Esophagus squamous epithelium (tissue), 4 donors: ENCODE data around the gene FOXD4L6. TPM values are rescaled to one million over a fixed set of nuclear protein-coding genes. Genes with fewer than 3 reads are reported as not detected.

ENCODE experiments used
- total RNA-seq, 4 donors: library from RNA; depleted of rRNA; stranded (reverse); fragments of >200 nt; gene quantifications; one replicate each; pipeline ENCODE4 v1.1.0, GENCODE V29; 2016

Gene FOXD4L6
- total RNA-seq, 4 donors from 2014 or later, result 0.38 TPM; not detected in 3

Other genes with a start within 250 kb of the FOXD4L6 start
- 10 to 100 TPM in 2 of 4 donors, 1 to 10 TPM in 2; 3.6 to 16.5 (median 10.7) TPM for gene ZNG1F, start 60.6 kb upstream of the FOXD4L6 start, total RNA-seq